AG08395 (cell line): ENCODE measurements around the gene TMEM243.

Source experiments
- DNase-seq: peaks from one replicate; pipeline ENCODE4 v3.0.0; 2012; ENCODE audit warnings: mixed read lengths, low spot score

The TMEM243 gene

GRCh38 chr7:87155788-87156187 is 63.7 kb downstream of the TMEM243 start:
- DNase-seq = no peak

GRCh38 chr7:87154569-87154968 is 65.0 kb downstream of the TMEM243 start:
- no peak for DNase-seq

GRCh38 chr7:87154166-87154565 is 65.4 kb downstream of the TMEM243 start:
- no peak for DNase-seq

- DNase-seq = peak; percentile 10
Observed at GRCh38 chr7:87152897-87153641, 66.5 kb downstream of the TMEM243 start.

- DNase-seq = peak; percentile 95
Observed at GRCh38 chr7:87152112-87152896, 67.2 kb downstream of the TMEM243 start, which contains the start of gene DMTF1. DMTF1 (plus strand) TSS chr7:87152453; CDS start chr7:87164942, 12,489 bp downstream.

GRCh38 chr7:87151729-87152111 is 67.8 kb downstream of the TMEM243 start:
- no peak for DNase-seq

GRCh38 chr7:87151002-87151728 is 68.4 kb downstream of the TMEM243 start:
- DNase-seq = no peak

- DNase-seq = peak; percentile 44
Observed at GRCh38 chr7:87148332-87148955, 71.1 kb downstream of the TMEM243 start.

GRCh38 chr7:87147500-87147899 is 72.0 kb downstream of the TMEM243 start:
- no peak for DNase-seq

- DNase-seq = no peak
Observed at GRCh38 chr7:87146740-87147386, 72.7 kb downstream of the TMEM243 start.
